CD14-positive monocyte (primary cell): ENCODE measurements around the gene SEMA4G. TPM values are rescaled to one million over a fixed set of nuclear protein-coding genes. Genes with fewer than 3 reads are reported as not detected.

Experiments used
- DNase-seq, 3 donors: peaks; one replicate each; pipeline ENCODE4 v3.0.0-alpha.2; 2011 to 2022
- H2AFZ ChIP-seq: 2 replicates; pipeline ENCODE4 v1.6.0; 2012; ENCODE audit warnings: mild to moderate bottlenecking, low read depth, low read length, inconsistent platforms; ENCODE audit not compliant: insufficient read depth, poor library complexity, severe bottlenecking
- H3K27ac ChIP-seq, 2 donors: 1 replicate in 1 of 2; 2 replicates in 1 of 2; pipeline ENCODE4 v1.5.1; 2012 to 2013; ENCODE audit warnings: low read length in 2 of 2, control low read depth in 1 of 2, inconsistent platforms in 1 of 2, low read depth in 1 of 2, mild to moderate bottlenecking in 1 of 2
- H3K27me3 ChIP-seq, 2 donors: one replicate each; pipeline versions ENCODE4 v1.6.0 to v1.6.1; 2011 to 2013; ENCODE audit warnings: low read length in 2 of 2; ENCODE audit not compliant: control insufficient read depth in 2 of 2, insufficient read depth in 2 of 2
- H3K36me3 ChIP-seq, 2 donors: replicated peaks in 1 of 2; 1 replicate in 1 of 2; 2 replicates in 1 of 2; pipeline versions ENCODE4 v1.5.1 to v1.6.1; 2012 to 2013; ENCODE audit warnings: low read length in 2 of 2, control low read depth in 1 of 2, inconsistent platforms in 1 of 2, mild to moderate bottlenecking in 1 of 2; ENCODE audit not compliant: insufficient read depth in 2 of 2, control insufficient read depth in 1 of 2
- H3K4me1 ChIP-seq, 2 donors: 1 replicate in 1 of 2; 2 replicates in 1 of 2; pipeline versions ENCODE4 v1.5.1 to v1.6.1; 2012 to 2013; ENCODE audit warnings: low read length in 2 of 2, control low read depth in 1 of 2, inconsistent platforms in 1 of 2, mild to moderate bottlenecking in 1 of 2, moderate library complexity in 1 of 2; ENCODE audit not compliant: insufficient read depth in 2 of 2, control insufficient read depth in 1 of 2
- H3K4me2 ChIP-seq: replicated peaks from 2 replicates; pipeline ENCODE3; 2012; ENCODE audit warnings: low read length, moderate library complexity, mild to moderate bottlenecking; ENCODE audit not compliant: poor library complexity, severe bottlenecking; ENCODE audit errors: extremely low read depth
- H3K4me3 ChIP-seq, 3 experiments: fragments of 200-600 bp in 1 of 3; sonication (generic) in 1 of 3; replicated peaks in 1 of 3; 1 replicate in 2 of 3; 2 replicates in 1 of 3; pipeline ENCODE4 v1.5.1; 2011 to 2013; ENCODE audit warnings: low read length in 3 of 3, mild to moderate bottlenecking in 3 of 3, control low read depth in 2 of 3, low read depth in 2 of 3, inconsistent platforms in 1 of 3, moderate library complexity in 1 of 3
- H3K79me2 ChIP-seq: 2 replicates; pipeline ENCODE4 v1.6.0; 2012; ENCODE audit warnings: mild to moderate bottlenecking, control low read depth, inconsistent platforms, low read length, moderate library complexity; ENCODE audit not compliant: insufficient read depth
- H3K9ac ChIP-seq: 2 replicates; pipeline ENCODE4 v1.6.0; 2017; ENCODE audit warnings: low read length, mild to moderate bottlenecking; ENCODE audit not compliant: insufficient read depth, poor library complexity, severe bottlenecking
- H3K9me3 ChIP-seq, 2 donors: replicated peaks in 1 of 2; 1 replicate in 1 of 2; 2 replicates in 1 of 2; pipeline versions ENCODE4 v1.5.1 to v1.6.1; 2012 to 2013; ENCODE audit warnings: low read length in 2 of 2, control low read depth in 1 of 2; ENCODE audit not compliant: control insufficient read depth in 1 of 2, insufficient read depth in 1 of 2
- H4K20me1 ChIP-seq: 2 replicates; pipeline ENCODE4 v1.6.0; 2012; ENCODE audit warnings: mild to moderate bottlenecking, low read length, control low read depth, moderate library complexity; ENCODE audit not compliant: insufficient read depth
- H3K27ac Mint-ChIP-seq, 7 donors: one replicate each; pipeline ENCODE4 v1.8.0; 2020; ENCODE audit warnings: mild to moderate bottlenecking in 7 of 7, mixed read lengths in 7 of 7, moderate library complexity in 6 of 7, inconsistent platforms in 2 of 7
- H3K27me3 Mint-ChIP-seq, 3 donors: one replicate each; pipeline ENCODE4 v1.8.0; 2021 to 2022; ENCODE audit warnings: low read depth in 3 of 3, mild to moderate bottlenecking in 3 of 3, mixed read lengths in 3 of 3, moderate library complexity in 3 of 3, inconsistent platforms in 1 of 3
- H3K36me3 Mint-ChIP-seq, 2 donors: one replicate each; pipeline ENCODE4 v1.8.0; 2020; ENCODE audit warnings: mixed read lengths in 2 of 2, inconsistent platforms in 1 of 2, mild to moderate bottlenecking in 1 of 2
- H3K4me1 Mint-ChIP-seq: one replicate; pipeline ENCODE4 v1.8.0; 2020; ENCODE audit warnings: mild to moderate bottlenecking, mixed read lengths
- H3K4me3 Mint-ChIP-seq, 2 donors: one replicate each; pipeline ENCODE4 v1.8.0; 2020; ENCODE audit warnings: mild to moderate bottlenecking in 2 of 2, mixed read lengths in 2 of 2, moderate library complexity in 1 of 2
- H3K9me3 Mint-ChIP-seq, 7 donors: one replicate each; pipeline ENCODE4 v1.8.0; 2020 to 2022; ENCODE audit warnings: mixed read lengths in 7 of 7, mild to moderate bottlenecking in 6 of 7, moderate library complexity in 6 of 7, inconsistent platforms in 2 of 7
- WGBS: methylation state at CpG from one replicate; pipeline ENCODE4 v1.1.5; 2013; ENCODE audit warnings: missing lambda C conversion rate; ENCODE audit not compliant: insufficient coverage; 5-methylcytosine and 5-hydroxymethylcytosine counted together
- intact Hi-C, 2 donors: fragments of 100-400 bp; cut with micrococcal nuclease; formaldehyde crosslinking; loops; one replicate each; pipeline versions ENCODE4 v1.15.0 to v1.15.1; 2023
- polyA plus RNA-seq, 3 donors: library from polyadenylated mRNA; depleted of rRNA in 1 of 3; unstranded in 2 of 3; stranded (reverse) in 1 of 3; fragments of 300-500 nt in 2 of 3; fragments of >200 nt in 1 of 3; fragmentation: Illumina TruSeq in 2 of 3; gene quantifications; 1 replicate in 2 of 3; 2 replicates in 1 of 3; pipeline ENCODE4 v1.2.3, GENCODE V29; 2012 to 2021
- TF ChIP-seq, protein P1 (sequence below): fragments of 200-600 bp; IDR thresholded peaks from one replicate; pipeline ENCODE4 v1.8.0; 2022; ENCODE audit warnings: antibody characterized with exemption, mild to moderate bottlenecking

Gene SEMA4G
- polyA plus RNA-seq, 3 donors = 0.24 TPM; not detected in 2

- Histone ChIP-seq H4K20me1 (no peaks in the 10 kb centered on the region), H3K4me1 (peaks cover 25 to 38% of the 10 kb centered on the region in 2 donors), H3K27me3 (no peaks in the 10 kb centered on the region), H3K79me2 (no peaks in the 10 kb centered on the region), H3K9ac (no peak overlapping the region), H3K27ac (no peak overlapping the region), H3K4me2 (no peak overlapping the region), H3K36me3 (peaks cover 14 to 23% of the 10 kb centered on the region in 2 donors), H2AFZ (no peak overlapping the region), H3K4me3 (no peak overlapping the region), H3K9me3 (no peaks in the 10 kb centered on the region)
- H3K27me3 Mint-ChIP-seq = peaks cover 2 to 3% (median 3%) of the 10 kb centered on the region in 3 donors
- 95% methylated on average over 3 of the region's 6 CpGs for WGBS
- peaks cover 25 to 31% of the 10 kb centered on the region in 2 donors for H3K36me3 Mint-ChIP-seq
- DNase-seq = no peak
- no peak overlapping the region for H3K4me3 Mint-ChIP-seq
- H3K27ac Mint-ChIP-seq = no peak overlapping the region
- H3K4me1 Mint-ChIP-seq = peaks cover 25% of the 10 kb centered on the region
- no peaks in the 10 kb centered on the region for H3K9me3 Mint-ChIP-seq
- intact Hi-C loops = no loop called here
- TF ChIP-seq, protein P1, sequence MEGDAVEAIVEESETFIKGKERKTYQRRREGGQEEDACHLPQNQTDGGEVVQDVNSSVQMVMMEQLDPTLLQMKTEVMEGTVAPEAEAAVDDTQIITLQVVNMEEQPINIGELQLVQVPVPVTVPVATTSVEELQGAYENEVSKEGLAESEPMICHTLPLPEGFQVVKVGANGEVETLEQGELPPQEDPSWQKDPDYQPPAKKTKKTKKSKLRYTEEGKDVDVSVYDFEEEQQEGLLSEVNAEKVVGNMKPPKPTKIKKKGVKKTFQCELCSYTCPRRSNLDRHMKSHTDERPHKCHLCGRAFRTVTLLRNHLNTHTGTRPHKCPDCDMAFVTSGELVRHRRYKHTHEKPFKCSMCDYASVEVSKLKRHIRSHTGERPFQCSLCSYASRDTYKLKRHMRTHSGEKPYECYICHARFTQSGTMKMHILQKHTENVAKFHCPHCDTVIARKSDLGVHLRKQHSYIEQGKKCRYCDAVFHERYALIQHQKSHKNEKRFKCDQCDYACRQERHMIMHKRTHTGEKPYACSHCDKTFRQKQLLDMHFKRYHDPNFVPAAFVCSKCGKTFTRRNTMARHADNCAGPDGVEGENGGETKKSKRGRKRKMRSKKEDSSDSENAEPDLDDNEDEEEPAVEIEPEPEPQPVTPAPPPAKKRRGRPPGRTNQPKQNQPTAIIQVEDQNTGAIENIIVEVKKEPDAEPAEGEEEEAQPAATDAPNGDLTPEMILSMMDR = no peak
These were observed 25.9 kb downstream of the SEMA4G start for GRCh38 chr10:100995181-100995580.

GRCh38 chr10:100996678-100997359 lies 27.5 kb downstream of the SEMA4G start:
- Mint-ChIP-seq H3K36me3 (peaks cover 14 to 17% of the 10 kb centered on the region in 2 donors), H3K9me3 (no peaks in the 10 kb centered on the region), H3K27ac (peak overlapping the region; percentile 15 to 83 (median 64)), H3K4me1 (peaks cover 39% of the 10 kb centered on the region), H3K4me3 (peak overlapping the region; percentile 95 to 98), H3K27me3 (peaks cover 0 to 5% (median 4%) of the 10 kb centered on the region in 3 donors)
- Histone ChIP-seq H2AFZ (peak overlapping the region; percentile 94), H3K4me3 (peak overlapping the region; percentile 74 to 92 (median 88)), H3K36me3 (peaks cover 3 to 9% of the 10 kb centered on the region in 2 donors), H3K27me3 (no peaks in the 10 kb centered on the region), H3K9ac (peak overlapping the region; percentile 86), H3K79me2 (peaks cover 5% of the 10 kb centered on the region), H3K27ac (peak overlapping the region in 1 of 2 donors; percentile 48), H4K20me1 (no peaks in the 10 kb centered on the region), H3K4me2 (peak overlapping the region; percentile 85), H3K9me3 (no peaks in the 10 kb centered on the region), H3K4me1 (peaks cover 35 to 52% of the 10 kb centered on the region in 2 donors)
- no peak for DNase-seq
- WGBS = 3% methylated on average over 43 of the region's 46 CpGs
- intact Hi-C loops = no loop called here
- TF ChIP-seq, protein P1 = no peak
